GM18520 (cell line): ENCODE data around the gene ADGRL3.

Experiments
- ATAC-seq: cut with Tn5 transposase; IDR thresholded peaks from one replicate; pipeline ENCODE4 v1.9.1; 2021; ENCODE audit not compliant: unreplicated experiment

The ADGRL3 gene

DNA sequence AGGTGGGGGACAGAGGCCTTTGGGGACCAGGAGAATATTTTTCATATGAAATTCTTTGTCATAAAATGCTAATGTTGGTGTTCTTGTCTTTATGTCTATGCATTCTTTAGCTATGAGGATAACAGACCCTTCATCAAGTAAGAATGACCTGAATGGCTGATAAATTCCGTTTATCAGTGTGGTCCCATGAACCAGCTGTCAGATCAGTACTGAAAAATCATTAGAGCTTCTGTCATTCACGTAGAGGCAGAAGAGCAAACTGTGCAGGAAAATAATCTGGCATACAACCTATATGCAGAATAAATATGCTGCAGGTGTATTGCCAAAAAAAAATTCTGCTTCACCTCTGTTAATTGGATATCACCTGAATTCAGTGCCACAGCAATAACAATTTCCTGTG lies 828.6 kb downstream of the ADGRL3 start:
- ATAC-seq, result no peak

DNA sequence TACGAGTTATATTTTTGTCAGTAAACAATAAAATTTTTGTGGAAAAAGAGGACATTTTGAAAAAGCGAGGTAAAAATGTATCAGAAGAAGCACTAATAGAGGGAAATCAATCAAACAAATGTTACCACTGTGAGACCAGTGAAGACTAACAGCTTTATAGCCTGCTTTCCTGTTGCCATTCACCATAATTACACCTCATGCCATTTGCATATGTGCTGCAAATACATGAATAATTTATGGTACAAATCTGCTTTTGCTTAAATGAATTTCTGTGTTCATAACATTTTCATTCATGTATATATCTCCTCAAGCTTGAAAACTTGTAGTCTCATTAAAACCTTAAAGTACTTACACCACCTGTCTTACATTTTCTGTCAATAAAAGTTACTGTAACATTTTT lies 830.8 kb downstream of the ADGRL3 start:
- no peak for ATAC-seq

DNA sequence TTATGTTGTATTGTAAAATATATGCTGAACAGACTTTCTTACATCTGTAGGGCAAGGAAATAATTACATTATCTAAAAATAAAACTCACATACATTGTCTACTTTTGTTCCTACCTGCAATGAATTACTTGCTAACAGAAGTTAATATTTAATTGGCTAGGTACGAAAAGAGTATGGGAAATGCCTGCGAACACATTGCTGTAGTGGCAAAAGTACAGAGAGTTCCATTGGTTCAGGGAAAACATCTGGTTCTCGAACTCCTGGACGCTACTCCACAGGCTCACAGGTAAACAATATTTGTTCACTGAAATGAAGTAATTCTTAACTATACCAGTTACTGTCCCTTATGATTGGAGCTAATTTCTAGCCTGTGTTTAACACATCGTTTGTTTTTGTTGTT lies 837.4 kb downstream of the ADGRL3 start:
- no peak for ATAC-seq

DNA sequence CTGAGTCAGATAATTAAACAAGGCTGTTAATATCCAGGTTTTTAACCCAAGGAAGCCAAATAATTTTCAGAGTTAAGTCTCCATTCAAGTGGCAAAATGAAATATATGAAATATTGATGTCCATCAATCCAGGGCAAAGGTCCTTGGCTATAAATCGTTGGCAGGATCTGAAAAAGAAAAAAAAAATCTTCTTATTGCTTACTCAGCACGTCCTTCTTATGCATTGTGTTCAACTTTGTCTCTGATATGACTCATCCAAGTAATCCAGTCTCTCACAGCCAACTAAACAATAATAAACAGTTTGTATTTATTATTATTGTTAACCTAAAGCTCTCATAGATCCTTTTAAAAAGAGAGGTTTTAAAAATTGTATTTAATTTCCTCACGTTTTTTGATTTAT lies 851.2 kb downstream of the ADGRL3 start:
- no peak for ATAC-seq

DNA sequence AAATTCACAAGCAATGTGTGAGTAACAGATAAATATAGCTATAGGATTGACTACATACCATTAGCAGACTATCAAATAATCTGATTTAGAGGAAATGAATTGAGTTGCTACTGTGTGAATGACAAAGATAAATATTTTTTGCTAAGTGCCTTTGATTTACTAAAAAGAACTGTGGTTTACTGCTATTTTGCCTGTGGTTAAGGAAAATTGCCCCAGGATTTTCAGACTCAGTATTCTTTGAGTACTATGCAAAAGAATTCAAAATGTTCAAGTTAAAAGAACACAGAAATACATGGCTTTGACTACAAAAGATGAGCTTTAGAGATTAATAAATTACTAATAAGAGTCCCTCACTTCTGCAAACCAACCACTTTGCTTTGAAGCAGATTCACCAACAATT lies 853.8 kb downstream of the ADGRL3 start:
- ATAC-seq, result no peak

DNA sequence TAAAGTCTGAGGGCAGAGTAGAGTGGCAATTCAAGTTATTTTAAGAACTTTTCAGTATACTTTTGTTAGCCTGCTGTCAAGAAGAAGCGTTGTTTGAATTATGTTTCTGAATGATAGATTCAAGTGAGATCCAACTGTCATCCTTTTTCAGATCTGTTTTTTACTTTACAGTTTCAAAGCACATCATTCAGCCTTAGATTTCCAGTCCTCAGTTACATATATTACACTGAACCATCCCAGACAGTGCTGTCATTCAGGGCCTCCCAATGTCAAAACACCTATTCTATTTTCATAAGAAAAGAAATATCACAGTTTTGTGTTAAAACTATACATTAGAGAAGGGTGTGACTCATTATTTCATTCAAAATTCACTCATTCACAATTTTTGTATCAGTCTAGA lies 856.9 kb downstream of the ADGRL3 start:
- ATAC-seq, result no peak

DNA sequence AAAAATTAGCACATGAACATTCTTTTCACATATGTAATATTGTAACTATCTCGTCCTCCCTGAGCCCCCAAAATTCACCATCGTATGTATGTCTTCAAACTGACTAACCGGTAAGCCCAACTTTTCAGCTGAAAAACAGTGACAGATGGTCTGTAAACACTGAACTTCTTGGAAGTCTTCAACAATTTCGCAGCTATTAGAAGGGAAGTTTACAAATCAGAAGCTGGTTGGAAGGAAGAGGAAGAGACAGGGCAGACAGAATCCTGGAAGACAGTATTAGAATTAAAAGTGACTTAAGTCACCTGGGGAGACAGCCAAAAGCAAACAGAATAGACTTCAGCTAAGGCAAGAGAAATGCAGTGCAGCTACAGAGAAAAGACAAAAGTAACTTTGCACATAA lies 858.4 kb downstream of the ADGRL3 start:
- no peak for ATAC-seq

DNA sequence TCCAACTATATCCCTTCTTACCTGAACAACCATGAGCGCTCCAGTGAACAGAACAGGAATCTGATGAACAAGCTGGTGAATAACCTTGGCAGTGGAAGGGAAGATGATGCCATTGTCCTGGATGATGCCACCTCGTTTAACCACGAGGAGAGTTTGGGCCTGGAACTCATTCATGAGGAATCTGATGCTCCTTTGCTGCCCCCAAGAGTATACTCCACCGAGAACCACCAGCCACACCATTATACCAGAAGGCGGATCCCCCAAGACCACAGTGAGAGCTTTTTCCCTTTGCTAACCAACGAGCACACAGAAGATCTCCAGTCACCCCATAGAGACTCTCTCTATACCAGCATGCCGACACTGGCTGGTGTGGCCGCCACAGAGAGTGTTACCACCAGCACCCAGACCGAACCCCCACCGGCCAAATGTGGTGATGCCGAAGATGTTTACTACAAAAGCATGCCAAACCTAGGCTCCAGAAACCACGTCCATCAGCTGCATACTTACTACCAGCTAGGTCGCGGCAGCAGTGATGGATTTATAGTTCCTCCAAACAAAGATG lies 870.2 kb downstream of the ADGRL3 start:
- no peak for ATAC-seq

DNA sequence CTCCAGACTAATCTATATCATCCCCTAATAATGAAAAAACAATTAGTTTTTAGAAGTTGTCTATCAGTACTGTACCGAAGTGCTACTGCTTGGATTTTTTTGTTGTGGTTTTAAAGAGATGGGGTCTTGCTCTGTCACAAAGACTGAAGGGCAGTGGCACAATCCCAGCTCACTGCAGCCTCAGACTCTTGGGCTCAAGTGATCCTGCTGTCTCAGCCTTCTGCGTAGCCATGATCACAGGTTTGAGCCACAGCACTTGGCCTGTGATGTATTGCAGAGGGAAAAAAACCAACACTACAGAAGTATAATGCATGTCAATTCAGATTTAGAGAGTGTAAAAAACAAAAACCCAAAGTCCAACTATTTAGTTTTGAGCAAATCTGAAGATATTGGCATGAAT lies 875.0 kb downstream of the ADGRL3 start:
- ATAC-seq, result no peak

DNA sequence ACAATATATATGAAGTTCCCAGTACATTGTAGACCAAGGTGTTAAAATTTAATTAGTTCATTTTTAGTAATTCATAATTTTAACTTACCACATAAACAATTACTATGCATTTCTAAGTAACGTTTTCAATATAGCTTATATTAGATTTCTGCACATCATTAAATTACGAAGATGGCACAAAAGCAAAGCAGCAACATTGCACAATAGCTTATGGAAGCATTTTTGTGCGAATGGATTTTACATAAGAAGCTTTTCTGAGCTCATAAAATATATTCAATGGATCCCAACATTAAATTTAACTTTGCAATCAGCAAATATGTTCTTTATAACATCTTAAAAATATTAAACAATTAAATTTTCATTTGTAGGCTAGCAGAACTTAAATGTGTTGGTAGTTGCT lies 875.4 kb downstream of the ADGRL3 start:
- no peak for ATAC-seq

DNA sequence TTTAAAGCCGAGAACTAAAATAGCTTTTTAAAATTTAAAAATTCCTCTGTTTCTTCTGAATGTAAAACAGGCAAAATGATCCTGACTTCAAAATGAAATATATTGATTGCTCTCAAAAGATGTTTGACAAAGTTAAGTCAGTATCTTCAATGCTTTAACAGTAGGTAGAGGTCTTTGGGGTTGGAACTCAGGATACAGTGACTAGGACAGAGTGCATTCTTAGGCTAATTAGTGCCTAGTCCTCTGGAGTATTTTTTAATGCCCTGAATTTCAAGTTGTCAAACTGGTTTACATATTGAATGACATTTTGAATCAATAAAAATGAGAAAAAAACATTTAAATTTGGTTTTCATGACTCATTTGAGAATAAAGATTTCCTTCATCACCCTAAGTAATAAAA lies 877.3 kb downstream of the ADGRL3 start:
- no peak for ATAC-seq

DNA sequence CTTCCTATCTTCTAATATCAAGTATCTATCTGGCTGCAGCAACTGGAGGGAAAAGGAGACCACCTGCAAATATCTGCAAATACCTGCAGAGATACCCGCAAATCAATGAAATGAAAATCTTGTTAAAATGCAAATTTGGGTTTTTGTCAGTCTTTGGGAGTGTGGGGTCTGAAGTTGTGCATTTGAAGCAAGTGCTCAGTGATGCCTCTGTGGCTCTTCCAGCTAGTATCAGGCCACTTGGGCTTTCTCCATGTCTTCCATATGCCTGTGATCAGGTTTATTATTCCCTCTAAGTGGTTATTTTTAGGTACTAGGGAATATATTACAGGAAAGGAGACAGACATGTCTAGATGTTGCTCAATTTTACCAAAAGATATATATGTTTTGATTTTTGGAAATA lies 880.3 kb downstream of the ADGRL3 start:
- no peak for ATAC-seq

DNA sequence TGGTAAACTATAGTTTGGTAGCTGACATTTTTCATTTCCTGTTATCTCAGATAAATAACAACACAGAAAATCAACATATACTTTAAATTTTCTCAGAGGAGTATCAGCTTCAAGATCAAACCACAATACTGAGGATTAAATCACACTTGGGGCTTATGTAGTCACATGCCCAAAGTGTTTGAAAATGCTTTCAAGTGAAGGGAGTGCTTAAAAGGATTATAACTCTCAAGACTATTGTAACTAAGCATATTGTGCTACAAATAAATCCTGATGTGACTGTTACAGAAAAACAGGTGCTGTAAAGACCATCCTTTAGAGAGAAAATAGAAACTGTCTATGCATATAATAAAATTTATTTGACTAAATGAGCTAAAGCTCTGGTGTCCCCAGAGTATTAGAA lies 887.6 kb downstream of the ADGRL3 start:
- ATAC-seq, result no peak

DNA sequence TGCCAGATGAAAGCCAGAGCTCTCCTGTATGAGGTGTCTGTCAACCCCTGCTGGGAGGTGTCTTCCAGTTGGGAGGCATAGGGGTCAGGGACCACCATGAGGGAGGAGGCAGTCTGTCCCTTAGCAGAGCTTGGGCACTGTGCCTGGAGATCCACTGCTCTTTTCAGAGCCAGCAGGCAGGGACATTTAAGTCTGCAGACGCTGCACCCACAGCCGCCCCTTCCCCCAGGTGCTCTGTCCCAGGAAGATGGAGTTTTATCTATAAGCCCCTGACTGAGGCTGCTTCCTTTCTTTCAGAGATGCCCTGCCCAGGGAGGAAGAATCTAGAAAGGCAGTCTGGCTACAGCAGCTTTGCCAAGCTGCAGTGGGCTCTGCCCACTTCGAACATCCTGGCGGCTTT lies 893.6 kb downstream of the ADGRL3 start:
- ATAC-seq, result no peak

DNA sequence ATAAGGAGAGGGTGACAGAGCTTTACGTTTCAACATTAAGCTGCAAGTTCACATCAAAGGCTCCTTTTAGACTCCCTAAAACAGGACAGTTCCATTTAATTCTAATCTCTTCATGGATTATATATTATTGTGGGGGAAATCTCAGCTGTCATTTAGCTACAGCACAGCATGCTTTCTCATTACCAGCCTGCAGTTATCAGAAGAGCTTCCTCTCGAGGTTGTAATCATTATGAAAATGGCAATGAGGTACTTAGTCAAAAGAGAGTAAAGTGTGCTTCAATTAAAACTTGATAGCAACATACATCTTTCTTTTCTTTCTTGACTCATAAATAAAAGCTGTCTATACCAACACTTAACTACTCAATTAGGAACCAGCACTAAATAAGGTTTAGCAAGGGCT lies 896.8 kb downstream of the ADGRL3 start:
- ATAC-seq, result no peak

DNA sequence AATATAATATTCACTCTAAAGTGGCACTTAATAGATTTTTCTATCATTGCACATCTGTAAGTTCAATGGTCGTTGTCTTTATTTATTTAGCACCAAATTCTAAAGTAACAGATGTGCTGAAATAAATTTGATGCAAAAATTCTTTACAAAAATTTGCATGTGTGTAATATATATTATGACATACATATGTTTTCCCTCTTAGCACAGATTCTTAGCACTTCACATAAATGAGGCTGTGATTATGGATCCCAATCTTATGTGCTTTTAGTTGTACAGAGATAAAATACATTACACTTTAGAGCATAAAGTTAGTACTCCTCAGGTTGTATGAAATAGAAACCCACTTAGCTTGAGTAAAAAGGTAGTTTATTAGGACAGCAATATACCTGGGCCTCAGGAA lies 915.1 kb downstream of the ADGRL3 start:
- no peak for ATAC-seq

DNA sequence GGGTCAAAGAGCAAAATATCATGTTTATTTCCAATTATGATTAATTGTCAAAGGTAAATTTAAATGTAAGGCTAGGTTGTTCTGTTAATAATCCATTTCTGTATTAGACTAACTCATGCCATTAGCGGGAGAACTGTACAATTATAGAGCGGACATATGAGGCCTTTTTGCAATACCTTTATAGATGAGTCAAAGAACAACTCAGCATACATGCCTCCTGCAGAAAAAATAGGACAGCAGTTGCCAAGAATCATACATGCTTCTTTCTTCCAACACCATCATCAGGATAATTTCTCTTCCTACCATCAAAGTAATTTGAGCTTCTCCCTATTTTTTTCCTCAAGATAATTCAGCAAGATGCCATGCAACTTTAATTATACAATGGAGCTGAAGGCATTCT lies 917.8 kb downstream of the ADGRL3 start:
- no peak for ATAC-seq

DNA sequence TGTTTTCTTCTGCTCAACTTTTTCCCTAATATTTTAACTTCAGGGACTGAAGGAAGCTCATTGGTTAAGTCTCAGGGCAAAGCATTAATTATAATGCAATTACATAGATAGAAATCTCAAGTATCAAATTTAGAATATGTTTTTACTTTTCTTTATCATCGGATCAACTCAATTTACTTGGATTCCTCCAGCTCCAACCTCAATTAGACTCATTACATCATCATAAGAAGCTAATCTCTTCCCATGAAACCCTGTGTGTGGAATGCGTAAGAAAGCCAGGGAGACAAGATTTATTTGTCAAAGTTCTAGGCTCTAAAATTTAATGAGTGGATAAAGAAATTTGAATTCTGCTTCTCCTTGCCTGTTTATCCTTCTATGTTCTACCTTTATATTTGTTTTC lies 918.4 kb downstream of the ADGRL3 start:
- no peak for ATAC-seq

DNA sequence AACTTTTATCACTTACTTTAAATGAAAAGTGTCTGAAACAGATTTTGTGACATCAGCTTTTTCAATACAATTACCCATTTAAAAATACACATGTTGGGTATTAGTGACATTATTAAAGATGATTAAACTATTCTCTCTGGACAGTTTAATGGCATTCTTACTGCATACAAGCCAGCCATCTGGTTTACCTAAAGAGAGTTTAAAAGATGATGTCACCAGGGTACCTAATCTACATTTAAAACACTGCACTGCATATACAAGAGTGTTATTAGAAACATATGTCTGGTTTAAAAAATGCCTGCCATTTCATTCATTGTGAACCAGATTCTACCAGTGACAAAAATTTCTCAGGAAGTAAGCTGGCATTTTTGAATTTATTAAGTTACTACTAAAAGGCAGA lies 919.1 kb downstream of the ADGRL3 start:
- ATAC-seq, result no peak

DNA sequence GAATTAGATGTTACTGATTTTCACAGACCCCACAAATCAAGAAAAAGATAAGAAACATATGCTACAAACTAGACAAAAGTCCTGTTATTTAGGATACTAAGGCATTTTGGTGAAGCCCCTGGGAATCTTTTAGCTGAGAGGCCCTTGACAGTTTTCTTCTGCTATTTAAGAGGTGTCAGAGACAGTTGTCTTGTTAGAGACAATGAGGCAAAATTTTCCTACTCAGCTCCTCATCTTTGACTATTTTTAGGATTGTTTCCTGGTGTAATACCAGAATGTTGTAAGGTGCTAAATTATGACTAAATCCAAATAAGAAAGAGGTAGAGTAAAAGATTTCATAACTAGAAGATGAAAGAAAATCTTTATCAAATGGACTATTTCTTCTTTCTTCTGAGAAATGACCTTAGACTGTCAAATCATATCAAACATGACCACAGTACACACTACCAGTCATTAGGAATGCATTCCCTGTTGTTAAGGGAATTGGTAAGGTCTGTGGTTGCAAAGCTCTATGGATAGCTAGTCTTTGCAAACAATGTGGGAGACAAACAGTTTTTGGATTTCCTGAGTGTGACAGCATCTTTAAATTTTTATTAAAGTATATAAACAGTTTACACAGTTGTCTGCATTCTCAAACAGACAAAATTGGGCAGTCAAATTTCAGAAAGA lies 926.1 kb downstream of the ADGRL3 start:
- no peak for ATAC-seq
